ENCODE measurements around the gene TMEM62. TPM values are rescaled to one million over a fixed set of nuclear protein-coding genes. Genes with fewer than 3 reads are reported as not detected.
A peak's percentile ranks its signal among the peaks of the same experiment; 100 is the strongest.
"Not testable (repeated sequence)": the region's sequence is repeated elsewhere in the genome, so short reads cannot be mapped to it uniquely, and the experiment has no call there.

The TMEM62 gene
- total RNA-seq, 1 experiment from 2014 or later = 17.3 TPM

GRCh38 chr15:43104426-43104825 is 29.0 kb upstream of the TMEM62 start:
- Histone ChIP-seq H3K27ac (no peak overlapping the region), H3K27me3 (replicated peaks) (no peaks in the 10 kb centered on the region), H3K4me1 (replicated peaks) (no peaks in the 10 kb centered on the region; the same call in 1 of the 2 replicates), H3K4me3 (no peak overlapping the region), H3K9me3 (replicated peaks) (no peaks in the 10 kb centered on the region), H3K36me3 (peaks cover 35% of the 10 kb centered on the region)
- no peak for DNase-seq (ENCODE audit: low read depth in 1 of 2, low spot score in 2 of 2)

GRCh38 chr15:43105077-43105736 is 28.2 kb upstream of the TMEM62 start:
- Histone ChIP-seq H3K9me3 (replicated peaks) (no peaks in the 10 kb centered on the region), H3K27ac (peak overlapping the region; percentile 54), H3K4me3 (peak overlapping the region; percentile 57), H3K36me3 (peaks cover 30% of the 10 kb centered on the region), H3K27me3 (replicated peaks) (no peaks in the 10 kb centered on the region), H3K4me1 (replicated peaks) (no peaks in the 10 kb centered on the region; the same call in 1 of the 2 replicates)
- no peak for DNase-seq (ENCODE audit: low read depth in 1 of 2, low spot score in 2 of 2)

- Histone ChIP-seq H3K4me1 (replicated peaks) (no peaks in the 10 kb centered on the region; the same call in 1 of the 2 replicates), H3K9me3 (replicated peaks) (no peaks in the 10 kb centered on the region), H3K4me3 (peak within 1 kb of the TSS; percentile 57), H3K27ac (peak within 1 kb of the TSS; percentile 54), H3K36me3 (peaks cover 24% of the 10 kb centered on the region), H3K27me3 (replicated peaks) (no peaks in the 10 kb centered on the region)
- peak; percentile 83 to 92 for DNase-seq (ENCODE audit: low read depth in 1 of 2, low spot score in 2 of 2)
Observed at GRCh38 chr15:43105778-43106485, 27.5 kb upstream of the TMEM62 start, which contains the start of gene UBR1. UBR1 (minus strand) TSS chr15:43106038; CDS start chr15:43106022, 16 bp downstream.

GRCh38 chr15:43106486-43106829 is 26.9 kb upstream of the TMEM62 start:
- no peak for DNase-seq (ENCODE audit: low read depth in 1 of 2, low spot score in 2 of 2)
- Histone ChIP-seq H3K36me3 (peaks cover 19% of the 10 kb centered on the region), H3K4me1 (replicated peaks) (no peaks in the 10 kb centered on the region; the same call in 1 of the 2 replicates), H3K27me3 (replicated peaks) (no peaks in the 10 kb centered on the region), H3K9me3 (replicated peaks) (no peaks in the 10 kb centered on the region), H3K4me3 (peak overlapping the region; percentile 57), H3K27ac (peak overlapping the region; percentile 54)

- peaks cover 9% of the 10 kb centered on the region for H3K36me3 ChIP-seq
- no peak for DNase-seq (ENCODE audit: low read depth in 1 of 2, low spot score in 2 of 2)
- H3K9me3 ChIP-seq (replicated peaks) = no peaks in the 10 kb centered on the region
- H3K27ac ChIP-seq = no peak overlapping the region
- no peak overlapping the region for H3K4me3 ChIP-seq
- no peaks in the 10 kb centered on the region for H3K27me3 ChIP-seq (replicated peaks)
- H3K4me1 ChIP-seq (replicated peaks) = no peaks in the 10 kb centered on the region; the same call in 1 of the 2 replicates
Observed at GRCh38 chr15:43107751-43108150, 25.6 kb upstream of the TMEM62 start.

DNA sequence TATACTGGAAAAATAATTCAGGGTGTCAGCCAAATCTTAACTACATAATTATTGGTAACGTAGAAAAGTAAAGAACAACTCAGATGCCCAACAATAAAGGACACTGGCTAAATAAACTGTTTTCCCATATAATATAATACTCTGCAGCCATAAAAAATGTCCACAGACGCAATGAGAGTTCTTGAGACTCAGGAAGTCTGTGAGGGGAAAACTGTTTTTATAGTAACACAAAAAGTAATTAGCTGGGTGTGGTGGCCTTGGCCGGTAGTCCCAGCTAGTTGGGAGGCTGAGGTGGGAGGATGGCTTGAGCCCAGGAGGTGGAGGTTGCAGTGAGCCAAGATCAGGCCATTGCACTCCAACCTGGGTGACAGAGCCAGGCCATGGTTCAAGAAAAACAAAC is 22.0 kb upstream of the TMEM62 start:
- DNase-seq (ENCODE audit: low read depth in 1 of 2, low spot score in 2 of 2) = no peak
- Histone ChIP-seq H3K4me3 (no peak overlapping the region), H3K36me3 (no peaks in the 10 kb centered on the region), H3K27ac (no peak overlapping the region), H3K4me1 (replicated peaks) (no peaks in the 10 kb centered on the region; the same call in 1 of the 2 replicates), H3K27me3 (replicated peaks) (no peaks in the 10 kb centered on the region), H3K9me3 (replicated peaks) (no peaks in the 10 kb centered on the region)

GRCh38 chr15:43118286-43118685 is 15.1 kb upstream of the TMEM62 start:
- Histone ChIP-seq H3K27ac (no peak overlapping the region), H3K36me3 (no peaks in the 10 kb centered on the region), H3K4me3 (no peak overlapping the region), H3K27me3 (replicated peaks) (peaks cover 6% of the 10 kb centered on the region), H3K9me3 (replicated peaks) (no peaks in the 10 kb centered on the region), H3K4me1 (replicated peaks) (peaks cover 11% of the 10 kb centered on the region)
- no peak for DNase-seq (ENCODE audit: low read depth in 1 of 2, low spot score in 2 of 2)

- Histone ChIP-seq H3K27ac (no peak overlapping the region), H3K4me1 (replicated peaks) (peaks cover 14% of the 10 kb centered on the region), H3K27me3 (replicated peaks) (peaks cover 6% of the 10 kb centered on the region), H3K36me3 (no peaks in the 10 kb centered on the region), H3K9me3 (replicated peaks) (no peaks in the 10 kb centered on the region), H3K4me3 (no peak overlapping the region)
- no peak for DNase-seq (ENCODE audit: low read depth in 1 of 2, low spot score in 2 of 2)
Observed at GRCh38 chr15:43118829-43119228, 14.6 kb upstream of the TMEM62 start.

DNA sequence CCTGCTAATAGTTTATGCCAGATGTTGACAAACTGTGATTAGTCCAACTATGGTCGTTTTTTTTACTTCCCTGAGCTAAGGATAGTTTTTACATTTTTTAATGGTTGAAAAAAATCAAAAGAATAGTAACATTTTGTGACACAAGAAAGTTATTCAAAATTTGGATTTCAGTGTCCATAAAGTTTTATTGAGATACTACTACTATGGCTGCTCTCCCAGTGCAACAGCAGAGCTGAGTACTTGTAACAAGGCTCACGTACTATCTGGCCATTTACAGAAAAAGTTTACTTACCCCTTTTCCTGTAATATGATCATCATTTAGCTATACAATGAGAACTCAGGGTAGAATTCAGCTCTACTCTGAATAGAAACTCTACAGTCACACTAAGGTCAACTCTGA is 11.5 kb upstream of the TMEM62 start:
- no peak overlapping the region for H3K4me3 ChIP-seq
- H3K4me1 ChIP-seq (replicated peaks) = peaks cover 14% of the 10 kb centered on the region
- H3K27ac ChIP-seq = no peak overlapping the region
- H3K9me3 ChIP-seq (replicated peaks) = no peaks in the 10 kb centered on the region
- peaks cover 6% of the 10 kb centered on the region for H3K27me3 ChIP-seq (replicated peaks)
- H3K36me3 ChIP-seq = no peaks in the 10 kb centered on the region
- no peak for DNase-seq (ENCODE audit: low read depth in 1 of 2, low spot score in 2 of 2)

DNA sequence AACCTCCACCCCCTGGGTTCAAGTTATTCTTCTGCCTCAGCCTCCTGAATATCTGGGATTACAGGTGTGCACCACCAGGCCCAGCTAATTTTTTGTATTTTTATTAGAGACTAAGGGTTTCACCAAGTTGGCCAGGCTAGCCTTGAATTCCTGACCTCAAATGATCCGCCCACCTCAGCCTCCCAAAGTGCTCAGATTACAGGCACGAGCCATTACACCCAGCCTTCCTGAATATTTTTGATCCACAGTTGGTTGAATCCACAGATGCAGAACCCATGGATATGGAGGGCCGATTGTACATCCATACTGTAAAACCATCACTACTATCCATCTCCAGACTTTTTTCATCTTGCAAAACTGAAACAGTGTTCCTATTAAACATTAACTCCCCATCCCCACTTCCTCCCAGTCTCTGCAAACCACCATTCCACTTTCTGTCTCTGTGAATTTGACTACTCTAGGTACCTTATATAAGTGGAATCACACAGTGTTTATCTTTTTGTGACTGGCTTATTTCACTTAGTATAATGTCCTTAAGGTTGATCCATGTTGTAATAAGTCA is 8.2 kb upstream of the TMEM62 start:
- H3K36me3 ChIP-seq = no peaks in the 10 kb centered on the region
- H3K27ac ChIP-seq = no peak overlapping the region
- no peak overlapping the region for H3K4me3 ChIP-seq
- no peaks in the 10 kb centered on the region; the same call in 1 of the 2 replicates for H3K27me3 ChIP-seq (replicated peaks)
- H3K4me1 ChIP-seq (replicated peaks) = peaks cover 14% of the 10 kb centered on the region
- no peaks in the 10 kb centered on the region; the same call in 1 of the 2 replicates for H3K9me3 ChIP-seq (replicated peaks)
- DNase-seq (ENCODE audit: low read depth in 1 of 2, low spot score in 2 of 2) = no peak

- H3K27me3 ChIP-seq (replicated peaks) = no peaks in the 10 kb centered on the region; the same call in 1 of the 2 replicates
Observed at GRCh38 chr15:43126356-43126755, 7.0 kb upstream of the TMEM62 start.

GRCh38 chr15:43127752-43128151 is 5.6 kb upstream of the TMEM62 start:
- no peak for DNase-seq (ENCODE audit: low read depth in 1 of 2, low spot score in 2 of 2)
- peaks cover 7% of the 10 kb centered on the region for H3K4me1 ChIP-seq (replicated peaks)
- no peaks in the 10 kb centered on the region for H3K36me3 ChIP-seq
- H3K27me3 ChIP-seq (replicated peaks) = no peaks in the 10 kb centered on the region
- H3K27ac ChIP-seq = no peak overlapping the region
- no peaks in the 10 kb centered on the region; the same call in 1 of the 2 replicates for H3K9me3 ChIP-seq (replicated peaks)
- no peak overlapping the region for H3K4me3 ChIP-seq

More at GRCh38 chr15:43126356-43126755, 7.0 kb upstream of the TMEM62 start:
- H3K36me3 ChIP-seq = no peaks in the 10 kb centered on the region
- no peak for DNase-seq (ENCODE audit: low read depth in 1 of 2, low spot score in 2 of 2)
- no peak overlapping the region for H3K27ac ChIP-seq
- H3K9me3 ChIP-seq (replicated peaks) = no peaks in the 10 kb centered on the region; the same call in 1 of the 2 replicates
- H3K4me1 ChIP-seq (replicated peaks) = peaks cover 14% of the 10 kb centered on the region
- H3K4me3 ChIP-seq = no peak overlapping the region

- not testable (repeated sequence) for H3K36me3 ChIP-seq; H3K4me1 ChIP-seq (replicated peaks); H3K4me3 ChIP-seq; DNase-seq (ENCODE audit: low read depth in 1 of 2, low spot score in 2 of 2); H3K27me3 ChIP-seq (replicated peaks); H3K27ac ChIP-seq; H3K9me3 ChIP-seq (replicated peaks)
Observed at GRCh38 chr15:43128174-43128979, 5.0 kb upstream of the TMEM62 start.
